Epithelial cell of proximal tubule (primary cell): Measurements from ENCODE around the gene TRIML1. TPM values are rescaled to one million over a fixed set of nuclear protein-coding genes. Genes with fewer than 3 reads are reported as not detected.

Experiments used
- DNase-seq: peaks from one replicate; pipeline ENCODE4 v3.0.0-alpha.2; 2011; ENCODE audit warnings: low read depth
- H3K4me3 ChIP-seq: 2 replicates; pipeline ENCODE4 v1.5.1; 2011; ENCODE audit warnings: low read depth, mild to moderate bottlenecking, low read length
- CTCF ChIP-seq: conservative IDR thresholded peaks from 2 replicates; pipeline ENCODE4 v1.5.1; 2012; ENCODE audit warnings: low read depth, mild to moderate bottlenecking, low read length
- total RNA-seq: library from RNA; depleted of rRNA; stranded (reverse); fragments of >200 nt; gene quantifications from 2 replicates; pipeline ENCODE4 v1.2.3, GENCODE V29; 2015

Gene TRIML1
- total RNA-seq, 1 donor from 2014 or later, result not detected

- H3K4me3 ChIP-seq, result no peak overlapping the region
- DNase-seq, result no peak
- no peak for TF ChIP-seq CTCF
Observed at GRCh38 chr4:188190461-188190860, 51.2 kb downstream of the TRIML1 start.

GRCh38 chr4:188194421-188194820 lies 55.2 kb downstream of the TRIML1 start:
- no peak for DNase-seq
- no peak for TF ChIP-seq CTCF
- H3K4me3 ChIP-seq, result no peak overlapping the region

- DNase-seq, result no peak
- H3K4me3 ChIP-seq, result no peak overlapping the region
- TF ChIP-seq CTCF, result no peak
Observed at GRCh38 chr4:188195389-188195985, 56.2 kb downstream of the TRIML1 start.

- no peak for TF ChIP-seq CTCF
- no peak overlapping the region for H3K4me3 ChIP-seq
- no peak for DNase-seq
Observed at GRCh38 chr4:188196134-188196735, 57.0 kb downstream of the TRIML1 start.

Other genes with a start within 250 kb of the TRIML1 start
- gene ZFP42, start 143.7 kb upstream of the TRIML1 start, total RNA-seq, result 1.8 and 8.0 TPM in 2 replicates
- not detected in 2 replicates for gene TRIML2, start 29.8 kb upstream of the TRIML1 start, total RNA-seq